SK-N-SH treated with all-trans-retinoic acid at 6 μM for 48 hours (cell line): ENCODE measurements around the gene ACVR2A.

Experiments
- ATAC-seq: fragments of 200-7000 bp; cut with Tn5 transposase; 3 replicates; pipeline ENCODE4 v1.9.1; 2020; ENCODE audit warnings: mild to moderate bottlenecking, moderate library complexity
- ARNTL ChIP-seq: fragments of 450-650 bp; formaldehyde crosslinking; IDR thresholded peaks from 2 replicates; pipeline ENCODE4 v1.5.0; 2020; ENCODE audit warnings: low read depth, mild to moderate bottlenecking, moderate library complexity, borderline replicate concordance
- BACH2 ChIP-seq: fragments of 250-450 bp; sonication (Bioruptor Pico); IDR thresholded peaks from 2 replicates; pipeline ENCODE4 v1.9.0; 2021; ENCODE audit warnings: mild to moderate bottlenecking, borderline replicate concordance
- CSDC2 ChIP-seq: fragments of 250-450 bp; sonication (Bioruptor Pico); IDR thresholded peaks from 2 replicates; pipeline ENCODE4 v1.5.0; 2020; ENCODE audit warnings: mild to moderate bottlenecking, moderate library complexity
- ESRRG ChIP-seq: fragments of 250-450 bp; sonication (Bioruptor Pico); IDR thresholded peaks from 2 replicates; pipeline ENCODE4 v1.6.1; 2021; ENCODE audit warnings: mild to moderate bottlenecking
- ISL1 ChIP-seq: fragments of 250-450 bp; sonication (Bioruptor Pico); IDR thresholded peaks from 2 replicates; pipeline ENCODE4 v2.1.2; 2022; ENCODE audit warnings: mild to moderate bottlenecking, moderate library complexity
- PPARA ChIP-seq: fragments of 250-450 bp; sonication (Bioruptor Pico); IDR thresholded peaks from 2 replicates; pipeline ENCODE4 v1.5.0; 2020; ENCODE audit warnings: mild to moderate bottlenecking, borderline replicate concordance
- RARB ChIP-seq: fragments of 250-450 bp; sonication (Bioruptor Pico); IDR thresholded peaks from 2 replicates; pipeline ENCODE4 v1.8.0; 2021; ENCODE audit warnings: mild to moderate bottlenecking, moderate library complexity
- SNAI2 ChIP-seq: fragments of 250-450 bp; sonication (Bioruptor Pico); IDR thresholded peaks from 2 replicates; pipeline ENCODE4 v1.5.0; 2020; ENCODE audit warnings: mild to moderate bottlenecking, moderate library complexity
- TCF4 ChIP-seq: fragments of 250-450 bp; sonication (Bioruptor Pico); IDR thresholded peaks from 2 replicates; pipeline ENCODE4 v1.8.0; 2021; ENCODE audit warnings: mild to moderate bottlenecking, moderate library complexity, borderline replicate concordance
- ZC3H10 ChIP-seq: fragments of 250-450 bp; sonication (Bioruptor Pico); IDR thresholded peaks from 2 replicates; pipeline ENCODE4 v1.5.1; 2021; ENCODE audit warnings: mild to moderate bottlenecking, moderate library complexity
- ZFP3 ChIP-seq: fragments of 250-450 bp; sonication (Bioruptor Pico); IDR thresholded peaks from 2 replicates; pipeline ENCODE4 v1.5.0; 2020; ENCODE audit warnings: mild to moderate bottlenecking, moderate library complexity
- ZFP30 ChIP-seq: fragments of 450-650 bp; formaldehyde crosslinking; IDR thresholded peaks from 2 replicates; pipeline ENCODE4 v1.5.0; 2022; ENCODE audit warnings: mild to moderate bottlenecking, moderate library complexity
- ZNF70 ChIP-seq: fragments of 450-650 bp; formaldehyde crosslinking; IDR thresholded peaks from 2 replicates; pipeline ENCODE4 v1.5.0; 2020; ENCODE audit warnings: mild to moderate bottlenecking, moderate library complexity
- ZNF8 ChIP-seq: fragments of 450-650 bp; formaldehyde crosslinking; IDR thresholded peaks from 2 replicates; pipeline ENCODE4 v1.5.0; 2020; ENCODE audit warnings: mild to moderate bottlenecking, moderate library complexity
- TF ChIP-seq, protein P1 (sequence below): fragments of 250-450 bp; sonication (Bioruptor Pico); IDR thresholded peaks from 2 replicates; pipeline ENCODE4 v1.8.0; 2020; ENCODE audit warnings: mild to moderate bottlenecking, moderate library complexity, borderline replicate concordance
- TF ChIP-seq, protein P2 (sequence below): fragments of 250-450 bp; sonication (Bioruptor Pico); IDR thresholded peaks from 2 replicates; pipeline ENCODE4 v1.8.0; 2021; ENCODE audit warnings: low read depth, mild to moderate bottlenecking, moderate library complexity, borderline replicate concordance
- TF ChIP-seq, protein P3 (sequence below): fragments of 250-450 bp; sonication (Bioruptor Pico); IDR thresholded peaks from 2 replicates; pipeline ENCODE4 v1.5.1; 2020; ENCODE audit warnings: low read depth, mild to moderate bottlenecking, moderate library complexity
- TF ChIP-seq, protein P4 (sequence below): fragments of 250-450 bp; sonication (Bioruptor Pico); IDR thresholded peaks from 2 replicates; pipeline ENCODE4 v1.5.1; 2021; ENCODE audit warnings: mild to moderate bottlenecking, moderate library complexity
- TF ChIP-seq, protein P5 (sequence below): fragments of 250-450 bp; sonication (Bioruptor Pico); IDR thresholded peaks from 2 replicates; pipeline ENCODE4 v1.5.0; 2020; ENCODE audit warnings: mild to moderate bottlenecking, moderate library complexity

ACVR2A gene

DNA sequence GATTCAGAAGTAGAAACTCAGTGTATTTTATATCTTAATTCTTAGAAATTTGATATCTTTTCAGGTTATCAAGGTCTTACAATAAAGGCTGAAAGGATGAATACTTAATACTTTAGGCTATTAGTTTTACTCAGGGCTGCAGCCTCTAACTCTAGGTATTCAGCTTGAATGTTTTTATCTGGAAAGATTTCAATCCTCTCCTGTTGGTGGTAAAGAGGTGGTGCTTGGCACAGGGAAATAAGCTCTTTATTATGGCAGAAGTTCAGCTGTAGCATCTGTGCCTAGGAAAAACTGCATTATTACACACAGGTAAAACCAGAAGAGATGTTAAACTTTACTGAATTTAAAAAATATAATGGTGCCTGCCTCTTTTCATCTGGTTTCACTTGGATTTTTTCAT lies 11.1 kb downstream of the ACVR2A start:
- no peak for ATAC-seq
- TF ChIP-seq ZC3H10 (no peak), ZFP3 (CRISPR knock-in tag) (no peak), ARNTL (no peak), ZFP30 (CRISPR knock-in tag) (no peak), PPARA (CRISPR knock-in tag) (no peak), ISL1 (CRISPR knock-in tag) (no peak), TCF4 (CRISPR knock-in tag) (no peak), RARB (CRISPR knock-in tag) (no peak), SNAI2 (CRISPR knock-in tag) (no peak), ESRRG (no peak)
- TF ChIP-seq, protein P1, sequence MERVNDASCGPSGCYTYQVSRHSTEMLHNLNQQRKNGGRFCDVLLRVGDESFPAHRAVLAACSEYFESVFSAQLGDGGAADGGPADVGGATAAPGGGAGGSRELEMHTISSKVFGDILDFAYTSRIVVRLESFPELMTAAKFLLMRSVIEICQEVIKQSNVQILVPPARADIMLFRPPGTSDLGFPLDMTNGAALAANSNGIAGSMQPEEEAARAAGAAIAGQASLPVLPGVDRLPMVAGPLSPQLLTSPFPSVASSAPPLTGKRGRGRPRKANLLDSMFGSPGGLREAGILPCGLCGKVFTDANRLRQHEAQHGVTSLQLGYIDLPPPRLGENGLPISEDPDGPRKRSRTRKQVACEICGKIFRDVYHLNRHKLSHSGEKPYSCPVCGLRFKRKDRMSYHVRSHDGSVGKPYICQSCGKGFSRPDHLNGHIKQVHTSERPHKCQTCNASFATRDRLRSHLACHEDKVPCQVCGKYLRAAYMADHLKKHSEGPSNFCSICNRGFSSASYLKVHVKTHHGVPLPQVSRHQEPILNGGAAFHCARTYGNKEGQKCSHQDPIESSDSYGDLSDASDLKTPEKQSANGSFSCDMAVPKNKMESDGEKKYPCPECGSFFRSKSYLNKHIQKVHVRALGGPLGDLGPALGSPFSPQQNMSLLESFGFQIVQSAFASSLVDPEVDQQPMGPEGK (CRISPR knock-in tag): no peak
- TF ChIP-seq, protein P2, sequence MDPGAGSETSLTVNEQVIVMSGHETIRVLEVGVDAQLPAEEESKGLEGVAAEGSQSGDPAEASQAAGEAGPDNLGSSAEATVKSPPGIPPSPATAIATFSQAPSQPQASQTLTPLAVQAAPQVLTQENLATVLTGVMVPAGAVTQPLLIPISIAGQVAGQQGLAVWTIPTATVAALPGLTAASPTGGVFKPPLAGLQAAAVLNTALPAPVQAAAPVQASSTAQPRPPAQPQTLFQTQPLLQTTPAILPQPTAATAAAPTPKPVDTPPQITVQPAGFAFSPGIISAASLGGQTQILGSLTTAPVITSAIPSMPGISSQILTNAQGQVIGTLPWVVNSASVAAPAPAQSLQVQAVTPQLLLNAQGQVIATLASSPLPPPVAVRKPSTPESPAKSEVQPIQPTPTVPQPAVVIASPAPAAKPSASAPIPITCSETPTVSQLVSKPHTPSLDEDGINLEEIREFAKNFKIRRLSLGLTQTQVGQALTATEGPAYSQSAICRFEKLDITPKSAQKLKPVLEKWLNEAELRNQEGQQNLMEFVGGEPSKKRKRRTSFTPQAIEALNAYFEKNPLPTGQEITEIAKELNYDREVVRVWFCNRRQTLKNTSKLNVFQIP (CRISPR knock-in tag): no peak
- TF ChIP-seq, protein P3, sequence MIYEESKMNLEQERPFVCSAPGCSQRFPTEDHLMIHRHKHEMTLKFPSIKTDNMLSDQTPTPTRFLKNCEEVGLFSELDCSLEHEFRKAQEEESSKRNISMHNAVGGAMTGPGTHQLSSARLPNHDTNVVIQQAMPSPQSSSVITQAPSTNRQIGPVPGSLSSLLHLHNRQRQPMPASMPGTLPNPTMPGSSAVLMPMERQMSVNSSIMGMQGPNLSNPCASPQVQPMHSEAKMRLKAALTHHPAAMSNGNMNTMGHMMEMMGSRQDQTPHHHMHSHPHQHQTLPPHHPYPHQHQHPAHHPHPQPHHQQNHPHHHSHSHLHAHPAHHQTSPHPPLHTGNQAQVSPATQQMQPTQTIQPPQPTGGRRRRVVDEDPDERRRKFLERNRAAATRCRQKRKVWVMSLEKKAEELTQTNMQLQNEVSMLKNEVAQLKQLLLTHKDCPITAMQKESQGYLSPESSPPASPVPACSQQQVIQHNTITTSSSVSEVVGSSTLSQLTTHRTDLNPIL (CRISPR knock-in tag): no peak
- TF ChIP-seq, protein P4, sequence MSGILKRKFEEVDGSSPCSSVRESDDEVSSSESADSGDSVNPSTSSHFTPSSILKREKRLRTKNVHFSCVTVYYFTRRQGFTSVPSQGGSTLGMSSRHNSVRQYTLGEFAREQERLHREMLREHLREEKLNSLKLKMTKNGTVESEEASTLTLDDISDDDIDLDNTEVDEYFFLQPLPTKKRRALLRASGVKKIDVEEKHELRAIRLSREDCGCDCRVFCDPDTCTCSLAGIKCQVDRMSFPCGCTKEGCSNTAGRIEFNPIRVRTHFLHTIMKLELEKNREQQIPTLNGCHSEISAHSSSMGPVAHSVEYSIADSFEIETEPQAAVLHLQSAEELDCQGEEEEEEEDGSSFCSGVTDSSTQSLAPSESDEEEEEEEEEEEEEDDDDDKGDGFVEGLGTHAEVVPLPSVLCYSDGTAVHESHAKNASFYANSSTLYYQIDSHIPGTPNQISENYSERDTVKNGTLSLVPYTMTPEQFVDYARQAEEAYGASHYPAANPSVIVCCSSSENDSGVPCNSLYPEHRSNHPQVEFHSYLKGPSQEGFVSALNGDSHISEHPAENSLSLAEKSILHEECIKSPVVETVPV (CRISPR knock-in tag): no peak

DNA sequence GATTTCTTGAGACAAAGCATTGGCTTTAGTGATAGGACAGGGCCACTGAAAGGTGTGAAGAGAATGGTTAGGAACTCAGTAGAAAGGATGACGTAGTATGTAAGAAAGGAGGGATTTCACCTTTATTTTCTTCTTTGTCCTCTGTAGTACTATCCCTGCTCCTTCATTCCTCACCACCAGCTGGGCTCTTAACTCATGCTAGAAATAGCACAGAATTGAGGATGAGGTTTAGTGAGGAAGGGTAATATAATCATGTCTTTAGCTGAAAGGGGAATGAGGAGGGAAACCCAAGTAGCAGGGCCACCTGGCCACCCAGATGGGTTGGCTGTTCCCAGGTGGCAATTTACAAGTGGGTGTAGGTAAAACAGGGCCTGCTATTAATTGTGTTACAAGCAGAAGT lies 15.2 kb downstream of the ACVR2A start:
- TF ChIP-seq, protein P4 (CRISPR knock-in tag): no peak
- no peak for TF ChIP-seq ZNF70 (CRISPR knock-in tag)
- no peak for TF ChIP-seq ZC3H10
- TF ChIP-seq BACH2: no peak
- TF ChIP-seq SNAI2 (CRISPR knock-in tag): no peak
- TF ChIP-seq, protein P1 (CRISPR knock-in tag): no peak
- TF ChIP-seq, protein P5, sequence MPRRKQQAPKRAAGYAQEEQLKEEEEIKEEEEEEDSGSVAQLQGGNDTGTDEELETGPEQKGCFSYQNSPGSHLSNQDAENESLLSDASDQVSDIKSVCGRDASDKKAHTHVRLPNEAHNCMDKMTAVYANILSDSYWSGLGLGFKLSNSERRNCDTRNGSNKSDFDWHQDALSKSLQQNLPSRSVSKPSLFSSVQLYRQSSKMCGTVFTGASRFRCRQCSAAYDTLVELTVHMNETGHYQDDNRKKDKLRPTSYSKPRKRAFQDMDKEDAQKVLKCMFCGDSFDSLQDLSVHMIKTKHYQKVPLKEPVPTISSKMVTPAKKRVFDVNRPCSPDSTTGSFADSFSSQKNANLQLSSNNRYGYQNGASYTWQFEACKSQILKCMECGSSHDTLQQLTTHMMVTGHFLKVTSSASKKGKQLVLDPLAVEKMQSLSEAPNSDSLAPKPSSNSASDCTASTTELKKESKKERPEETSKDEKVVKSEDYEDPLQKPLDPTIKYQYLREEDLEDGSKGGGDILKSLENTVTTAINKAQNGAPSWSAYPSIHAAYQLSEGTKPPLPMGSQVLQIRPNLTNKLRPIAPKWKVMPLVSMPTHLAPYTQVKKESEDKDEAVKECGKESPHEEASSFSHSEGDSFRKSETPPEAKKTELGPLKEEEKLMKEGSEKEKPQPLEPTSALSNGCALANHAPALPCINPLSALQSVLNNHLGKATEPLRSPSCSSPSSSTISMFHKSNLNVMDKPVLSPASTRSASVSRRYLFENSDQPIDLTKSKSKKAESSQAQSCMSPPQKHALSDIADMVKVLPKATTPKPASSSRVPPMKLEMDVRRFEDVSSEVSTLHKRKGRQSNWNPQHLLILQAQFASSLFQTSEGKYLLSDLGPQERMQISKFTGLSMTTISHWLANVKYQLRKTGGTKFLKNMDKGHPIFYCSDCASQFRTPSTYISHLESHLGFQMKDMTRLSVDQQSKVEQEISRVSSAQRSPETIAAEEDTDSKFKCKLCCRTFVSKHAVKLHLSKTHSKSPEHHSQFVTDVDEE (CRISPR knock-in tag): no peak
- no peak for TF ChIP-seq CSDC2
- TF ChIP-seq, protein P2 (CRISPR knock-in tag): no peak
- no peak for TF ChIP-seq ARNTL
- TF ChIP-seq, protein P3 (CRISPR knock-in tag): no peak
- no peak for TF ChIP-seq RARB (CRISPR knock-in tag)
- no peak for TF ChIP-seq ZNF8 (CRISPR knock-in tag)
- no peak for ATAC-seq
